Measurements from ENCODE around the gene SHC3.

The SHC3 gene

DNA sequence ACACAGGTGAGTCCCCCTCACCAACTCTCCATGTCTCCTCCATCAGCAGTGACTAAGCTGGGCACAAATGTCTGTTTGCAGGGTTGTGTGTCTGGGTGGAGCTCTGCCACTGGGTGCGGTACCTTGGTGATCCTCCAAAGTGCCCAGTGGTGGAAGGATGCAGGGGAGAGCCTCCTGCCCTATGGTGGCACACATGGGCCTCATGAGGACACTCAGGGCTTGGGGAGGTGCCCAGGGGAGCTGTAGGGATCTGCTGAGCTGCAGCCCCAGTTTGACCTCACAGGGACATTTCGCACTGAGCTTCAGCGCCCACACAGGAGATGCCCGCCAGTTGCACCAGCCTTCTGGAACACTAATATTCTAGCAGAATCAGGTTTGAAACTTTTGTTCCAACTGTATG is 157.9 kb downstream of the SHC3 start:
- DNase-seq (ENCODE audit: low spot score), result no peak
- TF ChIP-seq, protein P1, sequence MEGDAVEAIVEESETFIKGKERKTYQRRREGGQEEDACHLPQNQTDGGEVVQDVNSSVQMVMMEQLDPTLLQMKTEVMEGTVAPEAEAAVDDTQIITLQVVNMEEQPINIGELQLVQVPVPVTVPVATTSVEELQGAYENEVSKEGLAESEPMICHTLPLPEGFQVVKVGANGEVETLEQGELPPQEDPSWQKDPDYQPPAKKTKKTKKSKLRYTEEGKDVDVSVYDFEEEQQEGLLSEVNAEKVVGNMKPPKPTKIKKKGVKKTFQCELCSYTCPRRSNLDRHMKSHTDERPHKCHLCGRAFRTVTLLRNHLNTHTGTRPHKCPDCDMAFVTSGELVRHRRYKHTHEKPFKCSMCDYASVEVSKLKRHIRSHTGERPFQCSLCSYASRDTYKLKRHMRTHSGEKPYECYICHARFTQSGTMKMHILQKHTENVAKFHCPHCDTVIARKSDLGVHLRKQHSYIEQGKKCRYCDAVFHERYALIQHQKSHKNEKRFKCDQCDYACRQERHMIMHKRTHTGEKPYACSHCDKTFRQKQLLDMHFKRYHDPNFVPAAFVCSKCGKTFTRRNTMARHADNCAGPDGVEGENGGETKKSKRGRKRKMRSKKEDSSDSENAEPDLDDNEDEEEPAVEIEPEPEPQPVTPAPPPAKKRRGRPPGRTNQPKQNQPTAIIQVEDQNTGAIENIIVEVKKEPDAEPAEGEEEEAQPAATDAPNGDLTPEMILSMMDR (IDR thresholded peaks at IDR 0.05; ENCODE audit: extremely low read depth, insufficient read depth, missing control alignments), result no peak
- in situ Hi-C loops (cut with MboI; ENCODE audit: low pct_unique_long_range_greater_than_20kb, low sequenced_read_pairs, unreplicated experiment), result no loop called here

- TF ChIP-seq, protein P1 (IDR thresholded peaks at IDR 0.05; ENCODE audit: extremely low read depth, insufficient read depth, missing control alignments), result no peak
- DNase-seq (ENCODE audit: low spot score), result no peak
- in situ Hi-C loops (cut with MboI; ENCODE audit: low pct_unique_long_range_greater_than_20kb, low sequenced_read_pairs, unreplicated experiment), result no loop called here
These were observed 163.3 kb downstream of the SHC3 start for GRCh38 chr9:89015336-89015735.

- DNase-seq (ENCODE audit: low spot score), result no peak
- in situ Hi-C loops (cut with MboI; ENCODE audit: low pct_unique_long_range_greater_than_20kb, low sequenced_read_pairs, unreplicated experiment), result no loop called here
- TF ChIP-seq, protein P1 (IDR thresholded peaks at IDR 0.05; ENCODE audit: extremely low read depth, insufficient read depth, missing control alignments), result no peak
These were observed 164.5 kb downstream of the SHC3 start for GRCh38 chr9:89014153-89014552.

DNA sequence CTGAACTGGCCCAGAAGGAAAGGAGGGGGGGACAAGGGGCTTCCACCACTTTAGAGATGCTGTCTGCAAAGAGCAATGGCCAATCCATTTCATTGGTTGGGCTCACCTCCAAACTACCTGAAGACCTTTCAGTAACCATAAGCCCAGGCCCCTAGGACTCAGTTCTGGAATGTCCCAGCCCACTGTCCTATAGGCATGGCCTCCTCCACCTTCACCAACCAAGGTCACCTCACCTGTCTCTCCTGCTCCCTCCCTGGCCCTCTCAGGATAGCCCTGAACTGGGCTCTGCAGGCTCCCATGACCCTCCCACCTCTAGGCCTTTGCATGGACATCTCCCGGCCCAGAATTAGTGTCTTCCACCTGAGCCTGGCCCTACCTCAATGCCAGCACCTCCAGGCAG is 165.0 kb downstream of the SHC3 start:
- in situ Hi-C loops (cut with MboI; ENCODE audit: low pct_unique_long_range_greater_than_20kb, low sequenced_read_pairs, unreplicated experiment), result no loop called here
- TF ChIP-seq, protein P1 (IDR thresholded peaks at IDR 0.05; ENCODE audit: extremely low read depth, insufficient read depth, missing control alignments), result no peak
- DNase-seq (ENCODE audit: low spot score), result no peak

GRCh38 chr9:89012294-89013042 is 166.2 kb downstream of the SHC3 start:
- DNase-seq (ENCODE audit: low spot score), result no peak
- in situ Hi-C loops (cut with MboI; ENCODE audit: low pct_unique_long_range_greater_than_20kb, low sequenced_read_pairs, unreplicated experiment), result no loop called here
- TF ChIP-seq, protein P1 (IDR thresholded peaks at IDR 0.05; ENCODE audit: extremely low read depth, insufficient read depth, missing control alignments), result no peak

- in situ Hi-C loops (cut with MboI; ENCODE audit: low pct_unique_long_range_greater_than_20kb, low sequenced_read_pairs, unreplicated experiment), result no loop called here
- TF ChIP-seq, protein P1 (IDR thresholded peaks at IDR 0.05; ENCODE audit: extremely low read depth, insufficient read depth, missing control alignments), result no peak
These were observed 166.9 kb downstream of the SHC3 start for GRCh38 chr9:89011683-89012082.

More at GRCh38 chr9:89011683-89012082, 166.9 kb downstream of the SHC3 start:
- DNase-seq (ENCODE audit: low spot score), result no peak

All from GM13977 (cell line).